Spleen (tissue), 11 donors: ENCODE measurements around the gene GMPS. TPM values are rescaled to one million over a fixed set of nuclear protein-coding genes. Genes with fewer than 3 reads are reported as not detected.

ENCODE experiments used
- DNase-seq: peaks from one replicate; pipeline ENCODE4 v3.0.0-alpha.2; 2020
- H3K27ac ChIP-seq, 8 donors: fragments of 200-600 bp; sonication (generic) in 7 of 8; 1 replicate in 4 of 8; 2 replicates in 4 of 8; pipeline versions ENCODE4 v1.5.0 to v1.8.0; 2016 to 2021; ENCODE audit warnings: inconsistent platforms in 4 of 8, mild to moderate bottlenecking in 4 of 8, moderate library complexity in 1 of 8
- H3K27me3 ChIP-seq, 7 donors: fragments of 200-600 bp; sonication (generic) in 6 of 7; replicated peaks in 1 of 7; 1 replicate in 4 of 7; 2 replicates in 3 of 7; pipeline versions ENCODE4 v1.5.0 to v1.8.0; 2016 to 2021; ENCODE audit warnings: inconsistent platforms in 3 of 7, mild to moderate bottlenecking in 1 of 7
- H3K36me3 ChIP-seq, 6 donors: fragments of 200-600 bp; sonication (generic) in 5 of 6; 1 replicate in 4 of 6; 2 replicates in 2 of 6; pipeline versions ENCODE4 v1.5.0 to v1.8.0; 2016 to 2021; ENCODE audit warnings: inconsistent platforms in 2 of 6
- H3K4me1 ChIP-seq, 6 donors: fragments of 200-600 bp; sonication (generic) in 5 of 6; 1 replicate in 3 of 6; 2 replicates in 3 of 6; pipeline versions ENCODE4 v1.5.0 to v1.8.0; 2016 to 2021; ENCODE audit warnings: inconsistent platforms in 3 of 6
- H3K4me3 ChIP-seq, 8 donors: fragments of 200-600 bp; sonication (generic) in 7 of 8; 1 replicate in 4 of 8; 2 replicates in 4 of 8; pipeline versions ENCODE4 v1.5.0 to v1.8.0; 2016 to 2021; ENCODE audit warnings: inconsistent platforms in 4 of 8, mild to moderate bottlenecking in 4 of 8, moderate library complexity in 2 of 8
- H3K9me3 ChIP-seq, 8 donors: fragments of 200-600 bp; sonication (generic) in 7 of 8; 1 replicate in 4 of 8; 2 replicates in 4 of 8; pipeline versions ENCODE4 v1.5.0 to v1.8.0; 2016 to 2021; ENCODE audit warnings: inconsistent platforms in 4 of 8
- POLR2A ChIP-seq, 3 donors: fragments of 450-650 bp; IDR thresholded peaks; one replicate each; pipeline ENCODE4 v1.5.1; 2017; ENCODE audit warnings: antibody characterized with exemption in 3 of 3, mild to moderate bottlenecking in 1 of 3
- POLR2AphosphoS5 ChIP-seq, 3 donors: sonication (generic); formaldehyde crosslinking; IDR thresholded peaks; one replicate each; pipeline ENCODE4 v1.5.1; 2017; ENCODE audit warnings: antibody characterized with exemption in 3 of 3
- WGBS, 5 donors: extraction: QIAGEN DNeasy Blood & Tissue Kit in 3 of 5; methylation state at CpG; one replicate each; pipeline versions ENCODE4 v1.1.5 to v1.1.7; 2013 to 2018; 5-methylcytosine and 5-hydroxymethylcytosine counted together
- intact Hi-C: fragments of 100-400 bp; cut with DNase I; formaldehyde crosslinking; loops from one replicate; pipeline ENCODE4 v1.15.0; 2023; ENCODE audit warnings: low total_unique reads
- polyA plus RNA-seq, 3 donors: library from polyadenylated mRNA; stranded (reverse); fragments of 200-250 nt; gene quantifications; one replicate each; pipeline ENCODE4 v1.2.1, GENCODE V29; 2013
- total RNA-seq, 7 donors: library from RNA; depleted of rRNA in 3 of 7; stranded (reverse); fragments of >200 nt in 3 of 7; fragmentation: NEBNext Ultra II Directional in 4 of 7; extraction: Animal tissue kit (Norgen Biotek cat#: 25700) in 4 of 7; gene quantifications; one replicate each; pipeline versions ENCODE4 v1.1.0 to v1.2.1, GENCODE V29; 2016 to 2021
- TF ChIP-seq, protein P1 (sequence below), 11 experiments: fragments of 200-600 bp in 7 of 11; fragments of 450-650 bp in 4 of 11; sonication (generic) in 4 of 11; IDR thresholded peaks in 8 of 11; conservative IDR thresholded peaks in 3 of 11; 1 replicate in 7 of 11; 2 replicates in 4 of 11; pipeline versions ENCODE4 v1.4.0 to v1.8.0; 2016 to 2021; ENCODE audit warnings: antibody characterized with exemption in 11 of 11, inconsistent platforms in 4 of 11, mild to moderate bottlenecking in 1 of 11
- donor health status: healthy with polysubstance abuse.
- donor health status: DM: no; HTN: no; CAD: no; lungs with moderate emphysema.
- donor health status: DM: no; HTN: no; CAD: no.
- donor health status: Bipolar disorder and iron deficiency.
- donor health status: healthy.
- donor health status: DM: no; HTN: no; CAD: no.
- donor health status: DM: yes; HTN: yes; CAD: no.

GMPS gene
- total and polyA plus RNA-seq, 10 donors, result 10.8 to 47.4 (median 35.7) TPM

DNA sequence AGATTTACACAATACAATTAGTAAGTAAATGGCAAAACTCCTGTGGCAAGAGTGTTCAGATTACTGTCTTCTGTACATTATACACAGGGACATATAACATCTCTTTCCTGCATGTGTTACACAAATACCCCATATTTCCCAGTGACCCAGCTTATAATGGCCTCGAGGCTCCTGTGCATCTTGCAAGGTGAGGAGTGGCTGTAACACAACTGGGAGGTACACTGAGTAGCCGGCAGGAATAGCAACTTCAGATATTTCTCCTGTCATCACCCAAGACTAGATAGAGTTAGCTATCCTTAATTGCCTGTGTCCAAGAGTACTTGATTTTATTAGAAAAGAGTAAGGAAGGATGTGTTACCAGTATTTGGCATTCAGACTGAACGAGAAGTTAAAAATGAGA, 5.6 kb downstream of the GMPS start:
- no peak overlapping the region for H3K4me3 ChIP-seq
- H3K4me1 ChIP-seq, result peaks cover 9 to 92% (median 46%) of the 10 kb centered on the region in 6 donors
- no peaks in the 10 kb centered on the region for H3K9me3 ChIP-seq
- TF ChIP-seq, protein P1, sequence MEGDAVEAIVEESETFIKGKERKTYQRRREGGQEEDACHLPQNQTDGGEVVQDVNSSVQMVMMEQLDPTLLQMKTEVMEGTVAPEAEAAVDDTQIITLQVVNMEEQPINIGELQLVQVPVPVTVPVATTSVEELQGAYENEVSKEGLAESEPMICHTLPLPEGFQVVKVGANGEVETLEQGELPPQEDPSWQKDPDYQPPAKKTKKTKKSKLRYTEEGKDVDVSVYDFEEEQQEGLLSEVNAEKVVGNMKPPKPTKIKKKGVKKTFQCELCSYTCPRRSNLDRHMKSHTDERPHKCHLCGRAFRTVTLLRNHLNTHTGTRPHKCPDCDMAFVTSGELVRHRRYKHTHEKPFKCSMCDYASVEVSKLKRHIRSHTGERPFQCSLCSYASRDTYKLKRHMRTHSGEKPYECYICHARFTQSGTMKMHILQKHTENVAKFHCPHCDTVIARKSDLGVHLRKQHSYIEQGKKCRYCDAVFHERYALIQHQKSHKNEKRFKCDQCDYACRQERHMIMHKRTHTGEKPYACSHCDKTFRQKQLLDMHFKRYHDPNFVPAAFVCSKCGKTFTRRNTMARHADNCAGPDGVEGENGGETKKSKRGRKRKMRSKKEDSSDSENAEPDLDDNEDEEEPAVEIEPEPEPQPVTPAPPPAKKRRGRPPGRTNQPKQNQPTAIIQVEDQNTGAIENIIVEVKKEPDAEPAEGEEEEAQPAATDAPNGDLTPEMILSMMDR (IDR thresholded peaks at IDR 0.05 in 8 of 11, conservative IDR thresholded peaks at IDR 0.05 in 3 of 11), result no peak
- TF ChIP-seq POLR2A (IDR thresholded peaks at IDR 0.05), result no peak
- no peak for TF ChIP-seq POLR2AphosphoS5 (IDR thresholded peaks at IDR 0.05)
- WGBS, 5 donors, result 66 to 82% (median 76%) methylated on average over 3 of the region's 3 CpGs
- no peak overlapping the region for H3K27ac ChIP-seq
- intact Hi-C loops, result loop anchor here (10.0 kb wide), 1 partner anchor 71 kb away; the partner anchor contains the start of gene C3orf33
- no peaks in the 10 kb centered on the region for H3K27me3 ChIP-seq
- DNase-seq, result no peak
- H3K36me3 ChIP-seq, result no peaks in the 10 kb centered on the region

DNA sequence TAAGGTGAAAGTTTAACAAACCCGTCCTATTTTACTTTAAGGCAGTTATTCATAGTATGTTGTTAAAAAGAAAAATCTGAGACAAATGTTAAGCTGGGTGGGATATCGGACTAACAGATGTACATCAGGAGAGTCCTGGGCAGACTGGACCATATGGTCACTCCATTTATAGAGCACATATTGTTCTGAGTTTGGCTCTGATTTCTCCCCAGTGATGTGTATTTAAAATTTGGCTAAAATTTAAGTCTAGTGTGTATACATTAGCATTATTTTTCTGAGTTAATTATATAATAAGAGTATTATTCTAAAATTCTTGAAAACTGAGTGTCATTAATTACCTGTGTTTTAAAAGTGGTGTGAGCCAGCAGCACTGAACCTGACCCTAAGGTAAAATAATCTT, 6.1 kb downstream of the GMPS start:
- Histone ChIP-seq H3K36me3 (no peaks in the 10 kb centered on the region), H3K4me1 (peaks cover 9 to 93% (median 46%) of the 10 kb centered on the region in 6 donors), H3K27me3 (no peaks in the 10 kb centered on the region), H3K4me3 (no peak overlapping the region), H3K9me3 (no peaks in the 10 kb centered on the region), H3K27ac (no peak overlapping the region)
- no peak for DNase-seq
- WGBS, 5 donors, result 92 to 93% (median 93%) methylated on average over 2 of the region's 2 CpGs
- intact Hi-C loops, result loop anchor here (10.0 kb wide), 1 partner anchor 72 kb away; the partner anchor contains the start of gene C3orf33
- TF ChIP-seq POLR2AphosphoS5 (IDR thresholded peaks at IDR 0.05) (no peak), POLR2A (IDR thresholded peaks at IDR 0.05) (no peak)
- TF ChIP-seq, protein P1 (IDR thresholded peaks at IDR 0.05 in 8 of 11, conservative IDR thresholded peaks at IDR 0.05 in 3 of 11), result no peak

DNA sequence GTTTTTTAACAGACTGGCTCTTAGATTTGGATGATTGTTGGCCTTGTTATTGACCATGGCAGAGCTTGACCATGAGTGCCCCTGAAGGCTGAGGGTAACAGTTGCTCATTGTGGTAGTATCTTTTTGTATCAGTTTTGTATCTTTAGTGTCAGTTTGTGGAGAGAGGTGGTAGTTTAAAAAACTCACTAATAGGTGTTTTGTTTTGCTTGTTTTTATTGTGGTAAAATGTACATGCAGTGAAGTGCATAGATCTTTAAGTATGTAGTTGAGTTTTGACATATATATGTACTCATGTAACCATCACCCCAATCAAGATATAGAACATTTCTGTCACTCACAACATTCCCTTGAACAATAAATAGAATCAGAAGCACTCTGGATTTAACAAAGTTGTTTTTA, 9.8 kb downstream of the GMPS start:
- H3K4me1 ChIP-seq, result peaks cover 0 to 69% (median 30%) of the 10 kb centered on the region in 6 donors
- H3K9me3 ChIP-seq, result no peaks in the 10 kb centered on the region
- H3K27me3 ChIP-seq, result no peaks in the 10 kb centered on the region
- no peak overlapping the region for H3K4me3 ChIP-seq
- DNase-seq, result no peak
- no peak for TF ChIP-seq POLR2AphosphoS5 (IDR thresholded peaks at IDR 0.05)
- TF ChIP-seq, protein P1 (IDR thresholded peaks at IDR 0.05 in 8 of 11, conservative IDR thresholded peaks at IDR 0.05 in 3 of 11), result no peak
- TF ChIP-seq POLR2A (IDR thresholded peaks at IDR 0.05), result no peak
- intact Hi-C loops, result no loop called here
- no peak overlapping the region for H3K27ac ChIP-seq
- H3K36me3 ChIP-seq, result no peaks in the 10 kb centered on the region

DNA sequence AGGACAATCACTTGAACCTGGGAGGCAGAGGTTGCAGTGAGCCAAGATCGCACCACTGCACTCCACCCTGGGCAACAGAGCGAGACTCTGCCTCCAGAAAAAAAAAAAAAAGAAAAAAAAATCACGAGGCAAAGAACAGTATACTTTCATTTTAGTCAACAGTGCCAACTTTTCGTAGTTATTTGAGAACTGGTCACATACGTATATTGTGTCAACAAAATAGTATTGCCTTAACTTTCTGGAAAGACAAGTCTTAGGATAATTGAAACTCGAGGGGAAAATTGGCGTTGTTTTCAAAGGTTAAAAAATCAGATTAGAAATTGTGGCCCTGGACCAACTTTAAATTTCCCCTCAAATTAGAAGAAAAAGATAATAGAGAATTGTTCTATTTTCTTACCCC, 13.8 kb downstream of the GMPS start:
- Histone ChIP-seq H3K36me3 (no peaks in the 10 kb centered on the region), H3K4me3 (no peak overlapping the region), H3K9me3 (no peaks in the 10 kb centered on the region), H3K4me1 (peaks cover 0 to 52% (median 19%) of the 10 kb centered on the region in 6 donors), H3K27ac (no peak overlapping the region), H3K27me3 (no peaks in the 10 kb centered on the region)
- intact Hi-C loops, result no loop called here
- 89 to 95% (median 89%) methylated on average over 7 of the region's 7 CpGs for WGBS, 5 donors
- no peak for DNase-seq
- TF ChIP-seq, protein P1 (IDR thresholded peaks at IDR 0.05 in 8 of 11, conservative IDR thresholded peaks at IDR 0.05 in 3 of 11), result no peak
- TF ChIP-seq POLR2A (IDR thresholded peaks at IDR 0.05) (no peak), POLR2AphosphoS5 (IDR thresholded peaks at IDR 0.05) (no peak)
